ENCODE data around the gene MAN2B1.
"Not testable (repeated sequence)": the region's sequence is repeated elsewhere in the genome, so short reads cannot be mapped to it uniquely, and the experiment has no call there.

Gene MAN2B1

DNA sequence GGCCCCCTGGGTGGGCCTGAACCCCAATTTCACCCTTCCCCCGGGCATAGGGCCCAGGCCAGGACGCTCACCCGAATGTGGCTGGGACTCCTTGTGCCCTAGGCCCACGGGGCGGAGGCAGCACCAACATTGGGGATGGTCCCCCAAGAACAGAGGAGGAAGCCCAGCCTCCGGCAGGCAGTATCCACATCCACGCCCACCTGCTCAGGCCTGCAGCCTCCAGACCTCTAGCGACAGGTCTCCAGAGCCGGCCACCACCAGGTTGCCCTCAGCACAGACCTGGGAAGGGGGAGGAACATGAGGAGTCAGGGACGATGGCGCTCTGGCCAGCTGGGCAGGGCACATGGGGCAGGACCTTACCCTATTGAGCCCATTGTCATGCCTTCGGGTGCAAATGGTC is 22.5 kb upstream of the MAN2B1 start:
- no peak for DNase-seq (ENCODE audit: low read depth in 2 of 2)

GRCh38 chr19:12687496-12688196 is 21.1 kb upstream of the MAN2B1 start, which contains the start of gene GNG14:
GNG14 (plus strand) TSS chr19:12687998; CDS start chr19:12688049, 51 bp downstream.
- DNase-seq (ENCODE audit: low read depth in 2 of 2) = no peak

DNA sequence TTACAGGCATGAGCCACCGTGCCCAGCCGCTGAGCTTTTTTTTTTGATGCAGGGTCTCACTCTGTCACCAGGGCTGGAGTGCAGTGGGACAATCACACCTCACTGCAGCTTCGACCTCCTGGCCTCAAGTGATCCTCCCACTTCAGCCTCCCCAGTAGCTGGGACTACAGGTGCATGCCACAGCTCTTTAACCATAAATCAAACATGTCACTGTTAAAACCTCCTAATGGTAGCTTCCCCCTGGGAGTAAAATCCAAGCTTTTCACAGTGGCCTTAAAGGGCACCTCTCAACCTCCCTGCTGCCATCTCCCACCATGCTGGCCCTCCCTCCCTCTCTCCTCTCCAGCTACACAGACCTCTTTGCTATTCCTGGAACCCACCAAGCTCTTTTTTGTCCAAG is 19.3 kb upstream of the MAN2B1 start:
- no peak for DNase-seq (ENCODE audit: low read depth in 2 of 2)

- DNase-seq (ENCODE audit: low read depth in 2 of 2) = peak; percentile 72 to 73
These were observed 14.8 kb upstream of the MAN2B1 start, which contains the start of gene DHPS for GRCh38 chr19:12681074-12681987. DHPS (minus strand) TSS chr19:12681880; CDS start chr19:12681766, 114 bp downstream.

- DNase-seq (ENCODE audit: low read depth in 2 of 2) = no peak
These were observed 13.5 kb upstream of the MAN2B1 start for GRCh38 chr19:12680034-12680433.

GRCh38 chr19:12678039-12678438 is 11.5 kb upstream of the MAN2B1 start:
- DNase-seq (ENCODE audit: low read depth in 2 of 2) = not testable (repeated sequence)

- DNase-seq (ENCODE audit: low read depth in 2 of 2) = no peak
These were observed 10.4 kb upstream of the MAN2B1 start for GRCh38 chr19:12676928-12677327.

DNA sequence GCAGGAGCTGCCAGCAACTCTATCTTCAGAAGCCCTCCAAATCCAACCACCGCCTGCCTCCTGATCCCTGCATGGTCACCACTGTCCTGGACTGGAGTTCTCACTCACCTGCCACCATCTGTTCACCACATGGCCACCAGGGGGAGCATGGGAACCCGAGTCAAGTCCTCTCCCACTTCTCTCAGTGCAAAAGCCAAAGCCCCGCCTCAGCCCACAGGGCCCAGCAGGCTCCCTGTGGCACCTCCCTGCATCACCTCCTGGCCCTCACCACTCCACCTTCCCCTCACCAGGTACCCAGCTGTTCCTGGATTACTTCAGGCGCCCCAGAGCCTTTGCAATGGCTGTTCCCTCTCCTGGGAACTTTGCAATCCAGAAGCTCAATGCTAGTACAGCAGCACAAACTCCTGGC is 9.8 kb upstream of the MAN2B1 start:
- peak; percentile 58 to 84 for DNase-seq (ENCODE audit: low read depth in 2 of 2)

- no peak for DNase-seq (ENCODE audit: low read depth in 2 of 2)
These were observed 9.4 kb upstream of the MAN2B1 start for GRCh38 chr19:12675940-12676339.

- no peak for DNase-seq (ENCODE audit: low read depth in 2 of 2)
These were observed 8.9 kb upstream of the MAN2B1 start for GRCh38 chr19:12675399-12675798.

DNA sequence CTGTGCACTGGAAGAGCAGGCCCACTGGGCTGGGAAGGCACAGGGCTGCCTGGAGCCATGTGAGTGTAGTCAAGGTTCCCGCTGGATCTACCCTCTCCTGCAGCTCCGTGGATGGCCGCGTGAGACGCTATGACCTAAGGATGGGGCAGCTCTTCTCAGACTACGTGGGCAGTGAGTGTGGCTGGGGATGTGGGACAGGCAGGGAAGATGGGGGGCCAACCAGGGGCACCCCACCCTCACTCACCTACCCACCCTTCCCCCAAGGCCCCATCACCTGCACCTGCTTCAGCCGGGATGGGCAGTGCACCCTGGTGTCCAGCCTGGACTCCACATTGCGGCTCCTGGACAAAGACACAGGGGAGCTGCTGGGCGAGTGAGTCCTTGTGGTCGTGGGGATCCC is 6.2 kb upstream of the MAN2B1 start:
- no peak for DNase-seq (ENCODE audit: low read depth in 2 of 2)

- DNase-seq (ENCODE audit: low read depth in 2 of 2) = no peak
These were observed 3.8 kb upstream of the MAN2B1 start for GRCh38 chr19:12670159-12670928.

GRCh38 chr19:12669270-12670158 is 3.0 kb upstream of the MAN2B1 start:
- peak in 1 of 2 donors; percentile 53 for DNase-seq (ENCODE audit: low read depth in 2 of 2)

DNA sequence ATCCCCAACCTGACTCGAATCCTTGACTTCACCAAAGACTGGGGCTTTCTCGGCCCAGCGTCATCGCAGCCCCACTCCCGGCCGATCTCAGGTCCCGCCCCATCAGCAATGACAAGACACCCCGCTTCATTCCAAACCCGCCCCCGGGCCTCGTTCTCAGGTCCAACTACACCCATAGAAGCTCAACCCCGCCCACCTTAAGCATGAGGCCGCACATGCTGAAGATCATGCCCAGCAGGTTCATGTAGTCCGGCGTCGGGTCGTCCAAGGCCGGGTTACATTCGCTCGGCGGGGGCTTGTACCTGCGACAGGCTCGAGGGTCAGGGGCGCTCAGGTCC is 2.4 kb upstream of the MAN2B1 start:
- peak in 1 of 2 donors; percentile 48 for DNase-seq (ENCODE audit: low read depth in 2 of 2)

DNA sequence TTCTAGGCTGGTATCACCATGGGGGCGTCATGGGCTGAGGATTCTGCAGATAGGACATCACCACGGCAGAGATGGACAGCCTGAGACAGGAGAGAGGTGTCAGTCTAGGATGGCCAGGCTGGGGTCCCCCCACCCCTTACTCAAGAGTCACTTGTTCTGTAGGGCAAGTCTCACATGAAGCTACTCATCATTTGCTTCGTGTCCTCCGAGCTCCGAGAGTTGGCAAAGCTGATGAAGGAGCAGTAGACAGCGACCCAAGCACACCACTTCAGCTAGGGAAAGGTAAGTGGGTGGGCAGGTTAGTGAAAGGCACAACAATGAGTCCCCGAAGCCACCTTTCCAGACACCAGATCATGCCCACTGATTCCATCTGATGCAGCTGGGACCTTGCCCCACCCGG is 1.8 kb upstream of the MAN2B1 start:
- DNase-seq (ENCODE audit: low read depth in 2 of 2) = no peak

GRCh38 chr19:12667731-12668302 is 1.3 kb upstream of the MAN2B1 start:
- no peak for DNase-seq (ENCODE audit: low read depth in 2 of 2)

DNA sequence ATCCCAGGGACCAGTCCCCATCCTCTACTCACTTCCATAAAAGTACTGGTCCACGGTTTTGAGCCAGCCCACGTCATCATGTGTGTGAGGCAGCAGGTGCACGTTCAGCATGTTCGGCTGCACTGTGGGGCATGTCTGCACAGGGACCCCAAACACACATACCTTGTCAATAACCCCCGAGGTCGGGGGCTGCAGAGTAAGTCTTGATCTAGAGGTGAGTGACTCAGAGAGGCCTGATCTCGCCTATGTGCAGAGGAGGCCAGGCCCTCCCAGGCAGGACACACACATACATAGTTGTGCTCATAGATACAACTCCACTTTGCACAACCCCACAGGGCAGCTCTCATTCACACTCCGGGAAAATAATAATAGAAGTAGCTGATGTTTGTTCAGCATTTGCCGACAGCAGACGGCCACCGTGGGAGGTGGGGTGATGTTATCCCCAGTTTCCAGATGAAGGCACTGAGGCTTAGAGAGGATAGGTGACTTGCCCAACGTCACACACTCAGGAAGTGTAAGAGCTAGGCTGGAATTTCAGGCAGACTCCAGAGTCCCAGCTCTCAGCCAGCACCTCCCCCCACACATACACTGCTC is 774 bp downstream of the MAN2B1 start:
- DNase-seq (ENCODE audit: low read depth in 2 of 2) = no peak

DNA sequence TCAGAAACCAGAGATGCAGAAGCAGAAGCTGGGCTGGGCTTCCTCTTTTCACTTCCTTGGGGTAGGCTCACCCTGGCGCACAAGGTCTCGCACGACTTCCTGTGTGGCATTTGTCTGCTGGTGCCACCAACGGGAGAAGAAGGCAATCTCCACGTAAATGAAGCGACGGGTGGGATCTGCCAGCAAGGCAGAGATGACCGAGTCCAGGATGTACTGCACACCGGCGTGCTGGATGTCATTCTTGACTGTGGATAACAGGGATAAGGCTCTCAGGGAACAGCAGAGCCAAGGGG is 1.3 kb downstream of the MAN2B1 start:
- DNase-seq (ENCODE audit: low read depth in 2 of 2) = no peak

DNA sequence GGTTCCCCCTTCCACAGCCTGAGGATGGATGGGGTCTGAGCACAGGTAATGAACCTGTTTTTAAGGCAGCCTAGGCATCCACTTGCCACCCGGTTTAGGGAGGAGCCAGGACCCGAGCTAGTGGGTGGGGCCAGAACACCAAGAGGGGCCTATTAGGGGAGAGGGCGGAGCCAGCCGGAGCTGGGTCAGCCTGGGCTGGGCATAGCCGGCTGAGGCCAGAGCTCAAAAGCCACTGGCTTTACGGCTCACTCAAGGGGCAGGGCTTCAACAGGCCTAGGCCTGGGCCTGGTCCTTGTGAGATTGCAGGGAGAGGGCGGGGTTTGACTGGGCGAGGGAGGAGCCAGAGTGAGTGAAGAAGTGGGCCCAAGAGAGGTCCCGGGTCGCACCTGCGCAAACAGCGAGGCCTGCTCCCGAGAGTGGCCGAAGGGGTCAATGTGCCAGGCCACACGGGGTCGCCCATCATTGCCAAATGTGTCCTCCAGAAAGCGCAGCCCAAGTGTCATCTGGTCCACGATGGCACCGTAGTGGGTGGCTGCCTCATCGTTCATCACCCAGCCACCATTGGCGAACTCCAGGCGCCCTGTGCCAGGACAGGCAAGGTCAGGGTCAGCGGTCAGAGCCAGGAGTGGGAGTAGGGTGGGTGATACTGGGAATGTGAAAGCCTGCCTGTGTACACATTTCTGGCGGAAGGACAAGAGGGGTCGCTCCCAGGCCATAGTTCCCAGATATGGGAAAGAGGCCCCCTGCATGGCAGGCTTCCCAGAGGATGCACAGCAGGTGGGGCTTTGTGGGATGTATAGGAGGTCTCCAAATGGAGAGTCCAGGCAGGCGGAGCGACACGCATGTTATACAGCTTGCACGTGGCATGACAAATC is 1.9 kb downstream of the MAN2B1 start:
- no peak for DNase-seq (ENCODE audit: low read depth in 2 of 2)

DNA sequence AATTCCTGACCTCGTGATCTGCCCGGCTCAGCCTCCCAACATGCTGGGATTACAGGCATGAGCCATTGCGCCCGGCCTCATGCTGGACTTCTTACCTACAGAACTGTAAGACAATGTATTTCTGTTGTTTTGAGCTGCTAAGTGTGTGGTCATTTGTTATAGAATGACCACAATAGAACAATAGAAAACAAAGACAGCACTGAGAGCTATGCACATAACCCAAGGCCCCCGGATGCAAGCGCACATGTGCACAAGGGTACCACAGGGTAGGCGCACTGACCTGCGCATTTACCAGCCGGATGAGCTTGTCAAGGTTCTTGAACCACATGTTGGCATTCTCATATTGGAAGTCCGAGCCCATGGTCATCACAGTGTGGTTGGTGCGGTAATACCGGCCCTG is 5.6 kb downstream of the MAN2B1 start:
- DNase-seq (ENCODE audit: low read depth in 2 of 2) = no peak
